Measurements from ENCODE around the gene KCNJ11.
"Not testable (repeated sequence)": the region's sequence is repeated elsewhere in the genome, so short reads cannot be mapped to it uniquely, and the experiment has no call there.

Gene KCNJ11

GRCh38 chr11:17388609-17389210 lies at the start of gene KCNJ11:
TSS of gene KCNJ11 (minus strand) at chr11:17388659. CDS start at chr11:17388091, 568 bp downstream.
- DNase-seq (ENCODE audit: low read depth in 2 of 2): no peak

- no peak for DNase-seq (ENCODE audit: low read depth in 2 of 2)
Observed at GRCh38 chr11:17437366-17437765, 48.9 kb upstream of the KCNJ11 start.

GRCh38 chr11:17434108-17434507 lies 45.6 kb upstream of the KCNJ11 start:
- no peak for DNase-seq (ENCODE audit: low read depth in 2 of 2)

GRCh38 chr11:17432002-17432401 lies 43.5 kb upstream of the KCNJ11 start:
- DNase-seq (ENCODE audit: low read depth in 2 of 2): no peak

- no peak for DNase-seq (ENCODE audit: low read depth in 2 of 2)
Observed at GRCh38 chr11:17431139-17431538, 42.7 kb upstream of the KCNJ11 start.

- no peak for DNase-seq (ENCODE audit: low read depth in 2 of 2)
Observed at GRCh38 chr11:17430616-17431015, 42.2 kb upstream of the KCNJ11 start.

- no peak for DNase-seq (ENCODE audit: low read depth in 2 of 2)
Observed at GRCh38 chr11:17428925-17429324, 40.5 kb upstream of the KCNJ11 start.

- no peak for DNase-seq (ENCODE audit: low read depth in 2 of 2)
Observed at GRCh38 chr11:17428261-17428660, 39.8 kb upstream of the KCNJ11 start.

GRCh38 chr11:17426233-17426632 lies 37.8 kb upstream of the KCNJ11 start:
- not testable (repeated sequence) for DNase-seq (ENCODE audit: low read depth in 2 of 2)

- DNase-seq (ENCODE audit: low read depth in 2 of 2): no peak
Observed at GRCh38 chr11:17423533-17424310, 35.3 kb upstream of the KCNJ11 start.

GRCh38 chr11:17421781-17422180 lies 33.3 kb upstream of the KCNJ11 start:
- no peak for DNase-seq (ENCODE audit: low read depth in 2 of 2)

GRCh38 chr11:17418444-17419081 lies 30.1 kb upstream of the KCNJ11 start:
- DNase-seq (ENCODE audit: low read depth in 2 of 2): no peak

- no peak for DNase-seq (ENCODE audit: low read depth in 2 of 2)
Observed at GRCh38 chr11:17416492-17416891, 28.0 kb upstream of the KCNJ11 start.

GRCh38 chr11:17415523-17416104 lies 27.2 kb upstream of the KCNJ11 start:
- DNase-seq (ENCODE audit: low read depth in 2 of 2): no peak

GRCh38 chr11:17414992-17415391 lies 26.5 kb upstream of the KCNJ11 start:
- no peak for DNase-seq (ENCODE audit: low read depth in 2 of 2)

GRCh38 chr11:17414317-17414737 lies 25.9 kb upstream of the KCNJ11 start:
- DNase-seq (ENCODE audit: low read depth in 2 of 2): no peak

- DNase-seq (ENCODE audit: low read depth in 2 of 2): no peak
Observed at GRCh38 chr11:17413414-17414316, 25.2 kb upstream of the KCNJ11 start.

GRCh38 chr11:17412488-17413180 lies 24.2 kb upstream of the KCNJ11 start:
- no peak for DNase-seq (ENCODE audit: low read depth in 2 of 2)

- no peak for DNase-seq (ENCODE audit: low read depth in 2 of 2)
Observed at GRCh38 chr11:17411418-17411817, 23.0 kb upstream of the KCNJ11 start.

GRCh38 chr11:17410606-17411379 lies 22.3 kb upstream of the KCNJ11 start:
- no peak for DNase-seq (ENCODE audit: low read depth in 2 of 2)

Measured in stimulated activated CD8-positive, alpha-beta memory T cell treated with anti-CD3 and anti-CD28 coated beads, Interleukin-7, amount 100 ng/mL, for 4 hours (primary cell).